Suppressor macrophage (primary cell): Measurements from ENCODE around the gene RPGRIP1.
"Not testable (repeated sequence)": the region's sequence is repeated elsewhere in the genome, so short reads cannot be mapped to it uniquely, and the experiment has no call there.

Source experiments
- DNase-seq, 4 experiments: peaks; one replicate each; pipeline ENCODE4 v3.0.0-alpha.2; 2020 to 2022

Gene RPGRIP1

GRCh38 chr14:21302013-21302835 is 22.3 kb downstream of the RPGRIP1 start:
- DNase-seq, result no peak

GRCh38 chr14:21302836-21303140 is 22.9 kb downstream of the RPGRIP1 start:
- not testable (repeated sequence) for DNase-seq

GRCh38 chr14:21307637-21308036 is 27.8 kb downstream of the RPGRIP1 start:
- no peak for DNase-seq

- no peak for DNase-seq
These were observed 28.2 kb downstream of the RPGRIP1 start for GRCh38 chr14:21308132-21308478.

GRCh38 chr14:21308479-21309237 is 28.8 kb downstream of the RPGRIP1 start:
- DNase-seq, result peak; percentile 63 to 79 (median 76)

- DNase-seq, result no peak
These were observed 29.4 kb downstream of the RPGRIP1 start for GRCh38 chr14:21309238-21309636.

GRCh38 chr14:21309956-21310355 is 30.1 kb downstream of the RPGRIP1 start:
- DNase-seq, result no peak

GRCh38 chr14:21311614-21312013 is 31.7 kb downstream of the RPGRIP1 start:
- no peak for DNase-seq

- DNase-seq, result peak in 2 of 4 experiments; percentile 35 to 44
These were observed 33.6 kb downstream of the RPGRIP1 start for GRCh38 chr14:21313512-21313911.

- DNase-seq, result peak; percentile 56 to 85 (median 68)
These were observed 37.5 kb downstream of the RPGRIP1 start for GRCh38 chr14:21317398-21317797.

- DNase-seq, result no peak
These were observed 41.0 kb downstream of the RPGRIP1 start for GRCh38 chr14:21320913-21321312.

GRCh38 chr14:21322716-21323115 is 42.8 kb downstream of the RPGRIP1 start:
- no peak for DNase-seq

- no peak for DNase-seq
These were observed 47.1 kb downstream of the RPGRIP1 start for GRCh38 chr14:21326972-21327371.
